NCI-H748 treated with DMSO at 0.1 percent for 48 hours (cell line): ENCODE measurements around the gene FBXO38.

Source experiments
- DNase-seq: peaks from one replicate; lab custom pipeline; 2025; lab: John Stamatoyannopoulos, UW

The FBXO38 gene, protein sequence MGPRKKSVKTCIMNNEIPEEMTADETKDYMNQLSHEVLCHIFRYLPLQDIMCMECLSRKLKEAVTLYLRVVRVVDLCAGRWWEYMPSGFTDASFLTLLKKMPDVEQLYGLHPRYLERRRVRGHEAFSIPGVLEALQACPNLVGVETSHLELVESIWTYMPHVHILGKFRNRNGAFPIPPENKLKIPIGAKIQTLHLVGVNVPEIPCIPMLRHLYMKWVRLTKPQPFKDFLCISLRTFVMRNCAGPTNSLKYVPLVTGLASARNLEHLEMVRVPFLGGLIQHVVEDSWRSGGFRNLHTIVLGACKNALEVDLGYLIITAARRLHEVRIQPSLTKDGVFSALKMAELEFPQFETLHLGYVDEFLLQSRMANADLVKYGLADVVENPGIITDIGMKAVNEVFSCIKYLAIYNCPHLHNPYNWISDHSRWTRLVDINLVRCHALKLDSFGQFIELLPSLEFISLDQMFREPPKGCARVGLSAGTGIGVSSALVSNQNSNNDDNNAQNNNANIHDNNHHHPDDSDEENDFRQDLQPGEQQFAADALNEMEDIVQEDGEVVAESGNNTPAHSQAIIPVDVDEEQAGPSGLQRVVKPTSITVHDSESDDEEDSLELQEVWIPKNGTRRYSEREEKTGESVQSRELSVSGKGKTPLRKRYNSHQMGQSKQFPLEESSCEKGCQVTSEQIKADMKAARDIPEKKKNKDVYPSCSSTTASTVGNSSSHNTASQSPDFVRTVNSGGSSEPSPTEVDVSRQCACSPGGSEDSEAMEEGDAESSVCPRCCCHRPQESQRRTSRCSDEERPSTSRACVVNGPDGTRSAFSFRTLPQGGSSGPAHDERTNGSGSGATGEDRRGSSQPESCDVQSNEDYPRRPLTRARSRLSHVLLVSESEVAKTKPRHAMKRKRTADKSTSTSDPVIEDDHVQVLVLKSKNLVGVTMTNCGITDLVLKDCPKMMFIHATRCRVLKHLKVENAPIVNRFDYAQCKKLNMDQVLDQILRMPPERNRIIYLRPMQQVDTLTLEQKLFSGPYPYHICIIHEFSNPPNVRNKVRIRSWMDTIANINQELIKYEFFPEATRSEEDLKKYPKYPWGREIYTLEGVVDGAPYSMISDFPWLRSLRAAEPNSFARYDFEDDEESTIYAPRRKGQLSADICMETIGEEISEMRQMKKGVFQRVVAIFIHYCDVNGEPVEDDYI

DNA sequence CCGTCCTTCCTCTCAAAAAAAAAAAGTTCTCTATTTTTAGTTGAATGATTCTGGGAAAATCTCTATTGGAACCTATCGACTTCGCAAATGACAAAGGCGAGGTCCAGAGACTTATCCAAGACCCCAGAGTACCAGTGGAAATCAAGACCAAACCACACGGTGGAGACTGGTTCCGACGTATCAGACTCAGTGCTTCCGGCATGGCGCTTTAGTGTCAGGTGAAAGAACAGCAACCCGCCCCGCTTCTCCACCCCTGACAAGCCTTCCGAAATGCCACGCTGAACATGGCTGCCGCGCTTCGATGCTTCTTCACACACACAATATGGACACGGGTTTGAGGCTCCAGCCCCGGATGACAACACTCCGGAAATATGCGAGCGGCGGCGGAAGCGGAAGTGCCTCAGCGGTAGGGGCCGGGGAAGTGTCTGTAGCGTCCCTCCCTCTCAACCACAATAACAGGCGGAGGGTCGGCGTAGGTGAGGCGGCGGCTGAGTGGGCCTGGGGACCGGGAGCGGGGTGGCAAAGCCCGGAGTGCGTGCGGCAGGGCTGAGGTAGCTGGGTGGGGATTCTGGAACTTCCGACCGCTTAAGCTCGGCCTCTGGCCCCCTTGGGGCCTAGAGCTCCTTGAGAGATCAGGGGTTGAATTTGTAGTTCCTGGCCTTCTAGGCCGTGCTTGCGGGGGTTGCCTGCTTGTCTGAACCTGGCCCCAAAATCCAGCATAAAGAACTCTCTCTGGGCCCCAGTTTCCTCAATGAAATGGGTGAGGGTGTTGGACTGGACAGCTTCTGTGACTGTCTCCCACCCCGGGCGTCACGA lies at the start of gene FBXO38:
FBXO38 (plus strand) TSS at position 395 of the 816 bp plus-strand sequence. CDS start 10,819 bp downstream, outside the sequence.
- peak; percentile 96 for DNase-seq

DNA sequence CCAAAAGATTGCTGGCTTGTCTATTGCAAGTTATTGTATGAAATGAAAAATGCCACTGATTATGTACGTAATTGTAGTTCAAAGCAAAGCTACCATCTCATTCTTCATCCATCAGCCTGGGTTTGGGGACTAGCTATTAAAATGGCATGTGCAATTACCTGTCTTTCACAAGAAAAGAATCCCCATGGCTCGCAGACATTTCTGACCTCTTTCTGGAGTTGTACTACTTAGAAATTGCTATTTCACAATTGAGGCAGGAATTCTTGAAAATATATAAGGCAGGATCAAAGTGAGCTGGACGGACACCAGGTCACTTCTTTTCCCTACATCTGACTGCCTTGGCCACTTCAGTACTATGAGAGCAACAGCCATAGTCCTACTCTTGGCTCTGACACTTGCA lies 48.5 kb upstream of the FBXO38 start, which contains the start of gene SPINK9:
SPINK9 (plus strand) TSS at position 301 of the 400 bp plus-strand sequence; CDS start at position 356, 55 bp downstream.
- no peak for DNase-seq

DNA sequence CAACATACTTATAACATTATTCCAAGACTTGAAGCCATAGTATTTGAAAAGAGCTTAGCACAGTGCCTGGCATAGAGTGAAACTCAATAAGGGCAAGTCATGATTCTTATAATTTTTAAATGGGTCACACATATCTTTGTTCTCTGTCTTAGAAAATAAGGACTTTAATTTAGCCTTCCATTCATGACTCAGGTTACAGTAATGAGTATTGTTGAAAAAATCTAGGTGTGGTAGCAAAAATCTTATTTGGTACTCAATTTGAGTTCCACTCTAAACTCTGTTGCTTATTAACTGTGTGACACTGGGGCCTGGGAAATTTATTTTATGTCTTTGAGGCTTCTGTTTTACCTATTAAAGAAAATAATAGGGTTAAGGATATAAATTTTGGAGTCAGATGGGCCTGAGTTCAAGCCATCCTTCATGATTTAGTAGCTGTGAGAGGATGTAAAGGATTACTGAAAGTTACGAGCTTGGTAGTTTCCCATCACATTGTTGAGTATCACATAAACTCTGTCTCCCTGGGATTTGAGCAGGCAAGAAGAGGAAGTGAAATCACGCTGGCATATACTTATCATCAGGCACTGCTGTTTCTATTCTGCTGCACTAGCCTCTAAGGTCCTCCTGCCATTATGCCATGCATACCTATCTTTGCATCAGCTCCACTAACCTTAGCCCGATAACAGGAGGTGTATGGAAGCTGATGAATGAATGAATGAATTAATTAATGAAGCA lies 46.9 kb upstream of the FBXO38 start:
- no peak for DNase-seq

DNA sequence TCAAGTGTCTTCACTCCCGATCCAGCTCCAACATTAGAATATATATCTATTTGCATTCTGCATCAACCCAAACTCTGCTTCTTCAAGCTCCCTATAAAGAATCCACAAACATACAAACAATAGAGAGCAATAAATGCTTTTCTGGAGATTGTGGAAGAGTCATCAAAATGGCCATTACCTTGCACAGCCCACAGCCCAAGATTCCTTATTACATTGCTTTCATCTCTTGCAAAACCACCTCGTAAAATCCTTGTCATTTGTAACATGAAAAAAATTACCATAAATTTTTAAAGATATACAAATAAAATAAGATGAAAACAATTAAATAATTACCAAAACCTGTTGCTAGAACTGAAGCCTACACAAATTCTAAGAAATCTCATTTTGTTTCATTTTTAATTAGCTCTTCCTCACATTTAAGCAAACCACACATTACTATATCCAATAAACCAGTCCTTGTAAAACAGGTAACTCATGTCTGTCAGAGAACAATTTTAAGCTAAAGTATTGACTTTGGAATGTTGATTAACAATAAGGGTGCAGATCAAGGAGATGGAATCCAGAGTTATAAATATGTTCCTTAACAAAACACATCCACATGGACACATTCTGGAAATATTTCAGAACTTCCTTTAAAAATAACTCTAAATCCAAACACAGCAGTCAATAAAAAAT lies 41.2 kb upstream of the FBXO38 start:
- DNase-seq: no peak

DNA sequence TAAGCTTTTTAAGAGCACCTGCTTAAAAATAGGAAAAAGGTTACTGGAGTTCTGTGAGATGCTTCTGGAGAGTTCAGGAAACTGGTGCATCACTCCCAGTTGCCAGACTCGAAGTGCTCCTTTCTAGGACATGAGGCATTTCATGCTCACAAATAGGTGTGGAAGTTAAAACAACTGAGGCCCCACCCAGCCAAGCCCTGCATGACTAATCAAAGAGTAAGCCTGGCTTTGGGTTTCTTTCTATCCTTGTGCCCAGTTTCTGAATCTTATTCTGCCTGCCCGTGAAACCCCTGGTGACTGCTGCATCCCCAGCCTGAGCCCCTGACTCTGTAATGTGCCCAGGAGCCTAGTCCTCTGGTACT lies 40.7 kb upstream of the FBXO38 start:
- no peak for DNase-seq

DNA sequence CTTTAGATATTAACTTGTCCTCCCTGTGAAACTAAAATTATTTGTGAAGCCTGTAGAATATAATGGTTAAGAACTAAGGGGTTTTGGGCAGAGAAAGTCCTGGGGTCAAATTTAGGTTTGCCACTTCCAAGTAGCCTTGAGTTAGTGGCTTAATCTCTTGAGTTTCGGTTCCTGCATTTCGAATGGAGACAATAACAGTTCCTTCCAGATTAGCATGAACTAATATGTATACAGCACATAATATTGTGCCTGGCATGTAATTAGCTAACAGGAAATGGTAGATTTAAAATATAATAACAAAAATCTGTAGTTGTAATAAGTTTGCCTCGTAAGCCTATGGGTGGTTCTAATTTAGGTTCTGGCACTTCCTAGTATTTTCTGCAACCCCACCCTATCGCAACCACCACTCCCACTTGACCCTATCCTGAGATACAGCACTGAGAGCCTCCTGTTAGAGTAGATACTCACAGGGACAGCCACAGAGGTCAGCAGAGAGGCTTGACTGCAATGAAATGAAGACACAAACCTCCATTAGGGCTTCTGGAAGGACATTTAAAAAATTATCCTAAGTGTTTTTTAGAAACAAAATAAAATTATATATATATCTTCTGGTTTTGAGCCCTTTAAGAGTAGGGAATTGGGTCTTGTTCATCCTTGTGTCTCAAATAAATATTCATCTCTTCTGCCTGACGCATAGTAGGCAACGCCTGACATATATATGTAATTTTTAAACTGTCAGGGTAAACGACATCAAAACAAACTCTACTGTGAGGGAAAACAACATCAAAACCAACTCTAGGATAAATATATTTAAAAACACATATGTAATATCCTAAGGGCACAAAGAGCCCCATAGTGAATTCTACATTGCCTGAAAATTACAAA lies 39.9 kb upstream of the FBXO38 start:
- no peak for DNase-seq

DNA sequence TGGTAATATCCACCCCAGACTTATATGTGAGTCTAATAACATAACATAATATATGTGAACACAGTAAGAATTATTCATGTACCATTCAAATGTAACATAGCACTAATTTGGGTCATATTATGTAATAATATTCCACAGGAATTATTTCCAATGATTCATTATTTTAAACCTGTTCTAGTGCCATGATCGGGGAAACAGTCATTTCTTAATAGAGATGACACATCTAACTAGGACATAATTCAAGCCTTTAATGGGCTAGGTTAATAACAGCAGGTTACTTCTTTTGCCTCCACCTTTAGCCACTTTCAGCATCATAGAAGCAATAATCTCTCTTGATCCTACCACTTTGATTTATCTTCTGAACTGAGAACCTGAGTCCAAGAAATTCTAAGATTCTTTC lies 36.1 kb upstream of the FBXO38 start:
- no peak for DNase-seq

DNA sequence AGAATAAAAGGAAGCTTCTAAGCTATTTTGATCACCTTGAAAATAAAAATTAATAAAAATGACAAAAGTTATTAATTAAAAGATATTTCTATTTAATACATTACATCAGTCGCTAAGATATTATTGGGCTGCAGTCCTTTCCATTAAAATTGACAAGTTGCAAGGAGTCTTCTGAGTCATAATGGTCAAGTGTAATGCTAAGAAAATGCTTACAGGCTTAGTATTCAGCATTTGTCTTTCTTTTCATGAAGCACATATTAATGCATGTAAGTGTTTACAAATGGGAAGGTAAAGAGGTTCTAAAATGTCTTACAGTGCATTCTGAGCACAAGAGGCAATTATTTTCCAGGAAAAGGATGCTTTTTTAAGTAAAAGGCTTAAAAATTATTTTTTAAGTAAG lies 31.1 kb upstream of the FBXO38 start:
- DNase-seq: no peak

DNA sequence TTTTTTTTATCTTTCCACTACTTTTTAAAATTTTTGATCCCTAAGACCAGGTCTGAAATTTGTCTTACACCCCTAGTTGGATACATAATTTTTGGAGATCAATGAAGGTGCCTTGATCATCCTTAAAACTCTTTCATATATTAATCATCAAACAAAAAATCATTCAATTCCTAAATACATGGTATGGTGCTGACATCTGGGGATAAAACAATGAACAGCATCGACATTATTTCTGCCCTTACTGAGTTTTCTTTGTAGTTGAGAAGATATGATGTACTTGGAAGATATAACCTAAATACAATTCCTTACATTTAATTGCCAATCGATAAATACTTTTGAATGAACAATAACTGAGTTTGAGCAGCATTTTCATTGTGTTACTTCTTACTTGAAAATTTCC lies 30.1 kb upstream of the FBXO38 start:
- DNase-seq: no peak

DNA sequence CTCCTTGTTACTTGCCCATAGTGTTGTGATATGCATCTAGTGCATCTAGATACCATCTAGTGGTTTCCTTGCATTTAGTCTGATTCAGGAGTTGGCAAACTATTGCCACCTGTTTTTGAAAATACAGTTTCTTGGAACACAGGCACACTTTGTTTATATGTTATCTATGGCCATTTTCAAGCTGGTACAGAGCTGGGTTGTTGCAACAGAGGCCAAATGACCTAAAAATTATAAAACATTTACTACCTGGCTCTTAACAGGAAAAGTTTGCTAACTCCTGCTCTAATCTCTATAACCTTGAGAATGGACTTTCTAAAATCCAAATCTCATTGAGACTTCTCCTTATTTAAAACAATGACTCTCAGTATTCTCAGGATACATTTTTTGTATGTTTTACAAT lies 19.4 kb upstream of the FBXO38 start:
- DNase-seq: no peak

DNA sequence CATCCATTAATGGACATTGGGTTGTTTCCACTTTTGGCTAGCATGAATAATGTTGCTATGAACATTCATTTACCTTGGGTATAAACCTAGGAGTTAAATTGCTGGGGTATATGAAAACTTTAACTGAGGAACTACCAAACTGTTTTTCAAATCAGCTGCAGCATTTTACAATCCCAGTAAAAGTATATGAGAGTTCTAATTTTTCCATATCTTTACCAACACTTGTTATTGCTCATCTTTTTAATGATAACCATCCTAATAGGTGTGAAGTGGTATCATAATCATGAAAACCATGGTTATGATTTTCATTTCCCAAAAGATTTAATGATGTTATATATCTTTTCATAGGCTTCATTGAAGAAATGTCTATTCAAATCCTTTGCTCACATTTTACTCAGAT lies 15.5 kb upstream of the FBXO38 start:
- DNase-seq: no peak

DNA sequence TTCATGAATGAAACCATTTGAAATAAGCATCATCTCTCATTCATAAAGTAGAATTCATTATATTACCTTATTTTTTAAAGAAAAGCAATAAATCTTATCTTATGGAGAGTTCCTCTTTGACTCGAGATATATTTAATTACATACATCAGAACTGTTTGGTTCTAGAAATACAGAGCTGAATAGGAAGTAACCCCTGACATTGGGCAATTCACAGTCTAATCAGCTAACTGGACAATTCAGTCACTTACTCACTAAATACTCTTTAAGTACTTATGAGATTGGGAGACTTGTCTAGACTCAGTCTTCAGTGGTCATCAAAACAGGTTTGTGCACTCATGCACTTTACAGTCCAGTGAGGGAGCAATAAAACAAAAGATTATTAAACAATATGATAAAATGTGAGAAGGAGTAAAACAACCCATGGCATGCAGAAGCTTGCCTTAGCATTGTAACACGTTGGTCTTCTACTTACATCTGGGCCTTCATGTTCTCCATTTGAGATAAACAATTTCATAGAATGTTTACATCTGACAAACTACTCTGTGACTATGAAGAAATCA lies 11.5 kb upstream of the FBXO38 start:
- DNase-seq: no peak

DNA sequence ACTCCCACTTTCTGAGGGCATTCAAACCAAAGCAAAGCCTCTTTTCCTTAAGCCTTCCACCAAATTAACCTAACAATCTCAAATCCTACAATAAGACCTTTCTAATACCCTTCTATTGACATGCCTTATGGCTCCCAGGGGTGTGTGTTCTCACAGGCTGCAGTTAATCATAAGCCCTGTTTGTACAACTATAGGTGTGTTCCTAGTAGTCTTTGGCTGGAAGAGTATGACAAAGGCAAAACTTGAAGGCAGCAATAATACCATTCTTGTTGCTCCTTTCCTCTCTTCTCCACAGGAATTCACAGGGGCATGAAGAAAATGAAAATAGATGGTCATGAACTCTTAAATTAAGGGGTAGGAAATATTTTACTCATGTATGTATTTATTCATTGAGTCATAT lies 10.9 kb upstream of the FBXO38 start:
- no peak for DNase-seq

DNA sequence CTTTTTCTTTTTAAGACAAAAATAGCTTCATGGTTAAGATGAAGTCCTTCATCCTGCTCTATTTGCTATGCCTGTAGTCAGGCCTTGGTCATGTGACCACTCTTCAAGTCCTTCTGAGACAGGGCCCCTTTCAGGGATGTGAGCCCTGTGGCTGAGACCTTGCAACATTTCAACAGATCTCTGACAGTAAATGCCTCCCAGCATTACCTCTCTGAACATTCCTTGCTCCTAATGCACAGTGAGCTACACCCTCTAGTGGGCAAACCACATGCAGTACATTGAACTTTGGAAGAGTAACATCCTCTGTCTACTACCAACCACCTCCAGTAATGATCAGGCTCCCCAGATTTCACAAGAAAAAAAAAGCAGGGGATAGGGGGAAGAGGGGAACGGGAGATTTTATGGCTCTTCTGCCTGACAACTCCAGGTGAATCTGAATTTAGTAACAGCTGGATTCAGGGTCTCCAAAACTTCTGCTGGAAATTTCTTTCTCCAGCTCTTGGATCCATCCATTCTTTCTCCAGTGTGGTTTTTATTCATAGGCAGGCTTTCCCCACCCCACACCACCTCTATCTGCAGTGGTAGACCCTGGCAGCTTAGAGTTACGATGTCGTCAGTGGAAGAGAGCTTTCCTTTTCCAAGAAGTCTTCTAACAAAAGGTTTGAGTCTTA lies 8.9 kb upstream of the FBXO38 start:
- peak; percentile 57 for DNase-seq

DNA sequence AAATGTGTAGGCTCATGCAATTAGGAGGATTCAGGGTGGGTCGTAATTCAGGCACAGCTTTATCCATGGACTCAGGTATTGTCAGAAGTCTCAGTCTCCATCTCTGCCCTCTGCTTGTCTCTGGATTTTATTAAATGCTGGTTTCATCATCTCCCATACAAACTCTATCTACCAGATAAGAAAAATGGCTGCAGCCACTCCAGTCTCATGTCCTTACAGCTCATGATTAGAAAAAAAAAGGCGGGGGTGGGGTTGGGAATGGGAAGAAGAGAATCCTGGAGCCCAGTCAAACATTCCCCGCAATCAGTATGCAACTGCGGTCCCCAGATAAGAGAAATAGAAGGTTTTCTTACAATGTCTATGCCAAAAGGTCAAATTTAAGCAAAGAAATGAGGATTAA lies 7.6 kb upstream of the FBXO38 start:
- DNase-seq: no peak

DNA sequence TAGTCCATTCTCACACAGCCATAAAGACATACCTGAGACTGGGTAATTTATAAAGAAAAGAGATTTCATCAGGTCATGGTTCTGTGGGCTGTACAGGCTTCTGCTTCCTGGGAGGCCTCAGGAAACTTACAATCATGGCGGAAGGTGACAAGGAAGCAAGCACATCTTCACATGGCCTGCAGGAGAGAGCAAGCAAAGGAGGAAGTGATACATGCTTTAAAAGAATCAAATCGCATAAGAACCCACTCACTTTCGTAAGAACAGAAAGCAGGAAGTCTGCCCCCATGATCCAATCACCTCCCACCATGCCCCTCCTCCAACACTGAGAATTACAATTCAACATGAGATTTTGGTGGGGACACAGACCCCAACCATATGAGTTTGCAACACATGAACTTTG lies 5.1 kb upstream of the FBXO38 start:
- DNase-seq: no peak

DNA sequence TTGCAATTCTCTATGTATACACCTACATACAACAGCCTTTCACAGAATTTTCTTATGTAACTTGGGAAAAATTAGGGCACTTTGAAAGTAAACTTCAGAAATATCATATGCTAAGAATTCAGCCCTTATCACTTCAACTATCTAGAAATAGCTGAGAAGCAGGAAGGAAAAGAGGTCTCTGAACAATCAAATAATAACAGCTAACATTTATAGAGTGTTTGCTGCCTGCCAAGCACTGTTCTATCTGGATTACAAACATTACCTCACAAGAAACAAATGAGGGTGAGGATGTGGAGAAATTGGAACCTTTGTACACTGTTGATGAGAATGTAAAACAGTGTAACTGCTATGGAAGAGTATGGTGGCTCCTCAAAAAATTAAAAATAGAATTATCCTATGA lies 4.4 kb upstream of the FBXO38 start:
- DNase-seq: no peak

DNA sequence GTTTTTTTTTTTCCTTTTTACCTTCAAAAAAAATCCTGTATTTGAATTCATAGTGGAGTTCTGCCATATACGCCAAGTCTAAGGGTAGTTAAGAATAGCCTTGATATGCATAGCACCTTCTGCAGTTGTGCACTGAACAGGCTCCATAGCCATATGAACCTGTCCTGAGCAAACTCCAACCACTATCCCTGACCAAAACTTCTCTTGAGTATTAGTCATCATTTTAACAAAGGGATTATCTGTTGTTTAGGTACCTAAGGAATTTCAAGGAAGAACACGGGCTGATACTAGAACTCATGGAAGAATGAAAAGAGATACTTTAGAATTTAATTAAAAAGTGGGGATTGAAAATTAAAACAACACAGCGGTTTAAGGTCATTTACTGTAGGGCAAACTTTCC lies 1.9 kb upstream of the FBXO38 start:
- DNase-seq: no peak
